Lower leg skin (tissue), 3 donors: ENCODE data around the gene APOBEC3B.

Experiments
- POLR2A ChIP-seq, 2 donors: fragments of 450-650 bp; IDR thresholded peaks; one replicate each; pipeline ENCODE4 v1.6.1; 2016 to 2017; ENCODE audit warnings: antibody characterized with exemption in 2 of 2, mild to moderate bottlenecking in 1 of 2, moderate library complexity in 1 of 2
- TF ChIP-seq, protein P1 (sequence below), 3 donors: fragments of 450-650 bp; IDR thresholded peaks; one replicate each; pipeline ENCODE4 v1.5.1; 2016; ENCODE audit warnings: antibody characterized with exemption in 3 of 3, mild to moderate bottlenecking in 3 of 3, moderate library complexity in 2 of 3

DNA sequence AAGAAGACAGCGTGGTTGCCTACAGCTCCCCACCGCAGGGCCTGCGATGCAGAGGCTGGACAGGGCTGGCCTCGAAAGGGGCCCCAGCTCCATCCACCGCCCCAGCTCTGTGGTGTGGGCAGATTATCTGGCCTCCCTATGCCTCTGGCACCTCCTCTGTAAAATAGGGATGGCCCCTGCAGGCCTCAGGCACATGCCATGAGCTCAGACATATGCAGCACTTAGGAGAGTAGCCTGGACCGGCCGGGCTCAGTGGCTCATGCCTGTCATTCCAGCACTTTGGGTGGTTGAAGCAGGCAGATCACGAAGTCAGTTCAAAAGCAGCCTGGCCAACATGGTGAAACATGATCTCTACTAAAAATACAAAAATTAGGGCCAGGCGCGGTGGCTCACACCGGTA, 46.1 kb downstream of the APOBEC3B start:
- TF ChIP-seq, protein P1, sequence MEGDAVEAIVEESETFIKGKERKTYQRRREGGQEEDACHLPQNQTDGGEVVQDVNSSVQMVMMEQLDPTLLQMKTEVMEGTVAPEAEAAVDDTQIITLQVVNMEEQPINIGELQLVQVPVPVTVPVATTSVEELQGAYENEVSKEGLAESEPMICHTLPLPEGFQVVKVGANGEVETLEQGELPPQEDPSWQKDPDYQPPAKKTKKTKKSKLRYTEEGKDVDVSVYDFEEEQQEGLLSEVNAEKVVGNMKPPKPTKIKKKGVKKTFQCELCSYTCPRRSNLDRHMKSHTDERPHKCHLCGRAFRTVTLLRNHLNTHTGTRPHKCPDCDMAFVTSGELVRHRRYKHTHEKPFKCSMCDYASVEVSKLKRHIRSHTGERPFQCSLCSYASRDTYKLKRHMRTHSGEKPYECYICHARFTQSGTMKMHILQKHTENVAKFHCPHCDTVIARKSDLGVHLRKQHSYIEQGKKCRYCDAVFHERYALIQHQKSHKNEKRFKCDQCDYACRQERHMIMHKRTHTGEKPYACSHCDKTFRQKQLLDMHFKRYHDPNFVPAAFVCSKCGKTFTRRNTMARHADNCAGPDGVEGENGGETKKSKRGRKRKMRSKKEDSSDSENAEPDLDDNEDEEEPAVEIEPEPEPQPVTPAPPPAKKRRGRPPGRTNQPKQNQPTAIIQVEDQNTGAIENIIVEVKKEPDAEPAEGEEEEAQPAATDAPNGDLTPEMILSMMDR (IDR thresholded peaks at IDR 0.05), result no peak
- TF ChIP-seq POLR2A (IDR thresholded peaks at IDR 0.05), result no peak
